A549 (cell line): ENCODE data around the gene OPALIN. TPM values are rescaled to one million over a fixed set of nuclear protein-coding genes. Genes with fewer than 3 reads are reported as not detected.

Source experiments
- ATAC-seq, 2 experiments: fragments of 200-7000 bp in 1 of 2; fragments of >200 bp in 1 of 2; cut with Nextera tagmentation in 1 of 2; cut with Tn5 transposase in 1 of 2; 3 replicates each; pipeline versions ENCODE4 v1.8.0 to v1.9.1; 2018 to 2020; ENCODE audit warnings: mild to moderate bottlenecking in 1 of 2, moderate library complexity in 1 of 2
- CTCF ChIA-PET: fragments of 300-600 bp; sonication (Branson Sonifier 250); formaldehyde crosslinking; extraction: SDS; loops from one replicate; lab custom pipeline; 2021; ENCODE audit warnings: antibody characterized with exemption, inconsistent platforms; lab: Yijun Ruan, JAX
- POLR2A ChIA-PET: fragments of 350-600 bp; formaldehyde crosslinking; extraction: SDS; loops from one replicate; lab custom pipeline; 2021; ENCODE audit warnings: antibody characterized with exemption, inconsistent platforms; lab: Yijun Ruan, JAX
- DNase-seq, 2 experiments: peaks; one replicate each; pipeline versions ENCODE4 v3.0.0 to v3.0.0-alpha.2; 2011 to 2016; ENCODE audit warnings: low read depth in 1 of 2, low spot score in 1 of 2
- FAIRE-seq: peaks from 2 replicates; lab custom pipeline; 2011; peaks lifted over from hg19 to GRCh38; lab: Jason Lieb, UNC
- H3K27ac ChIP-seq, 2 experiments: fragments of >200 bp; sonication (Bioruptor Twin); formaldehyde crosslinking; 3 replicates each; pipeline ENCODE4 v1.5.1; 2016 to 2017
- H3K4me1 ChIP-seq: fragments of >200 bp; sonication (Bioruptor Twin); formaldehyde crosslinking; 3 replicates; pipeline ENCODE4 v1.6.1; 2016
- H3K4me2 ChIP-seq: fragments of >200 bp; sonication (Bioruptor Twin); formaldehyde crosslinking; 3 replicates; pipeline ENCODE4 v1.6.1; 2016
- H3K4me3 ChIP-seq: fragments of >200 bp; sonication (Bioruptor Twin); formaldehyde crosslinking; 3 replicates; pipeline ENCODE4 v1.5.1; 2016
- H3K9me3 ChIP-seq: fragments of >200 bp; sonication (Bioruptor Twin); formaldehyde crosslinking; 3 replicates; pipeline ENCODE4 v1.6.1; 2016
- ATOH8 ChIP-seq: fragments of 250-450 bp; sonication (Bioruptor Pico); IDR thresholded peaks from 2 replicates; pipeline ENCODE4 v1.5.0; 2020; ENCODE audit warnings: low read depth, mild to moderate bottlenecking, moderate library complexity
- BHLHE40 ChIP-seq: IDR thresholded peaks from 2 replicates; pipeline ENCODE4 v1.6.1; 2012; ENCODE audit warnings: low read depth, low read length, inconsistent platforms
- CBX2 ChIP-seq: fragments of 200-600 bp; sonication (generic); IDR thresholded peaks from 2 replicates; pipeline ENCODE4 v1.6.1; 2016; ENCODE audit warnings: low read depth, mild to moderate bottlenecking, borderline replicate concordance
- CBX8 ChIP-seq: fragments of 200-600 bp; sonication (generic); IDR thresholded peaks from 2 replicates; pipeline ENCODE4 v1.6.1; 2016
- CEBPB ChIP-seq, 2 experiments: fragments of >200 bp in 1 of 2; sonication (Bioruptor Twin) in 1 of 2; formaldehyde crosslinking in 1 of 2; IDR thresholded peaks; 2 replicates each; pipeline ENCODE4 v1.6.1; 2012 to 2016
- CHD4 ChIP-seq: fragments of 200-600 bp; sonication (generic); IDR thresholded peaks from 2 replicates; pipeline ENCODE4 v1.6.1; 2016; ENCODE audit warnings: antibody characterized with exemption, mild to moderate bottlenecking, borderline replicate concordance
- EHF ChIP-seq: fragments of 250-450 bp; sonication (Bioruptor Pico); IDR thresholded peaks from 2 replicates; pipeline ENCODE4 v1.5.0; 2020; ENCODE audit warnings: mild to moderate bottlenecking
- EHMT2 ChIP-seq: fragments of 200-600 bp; sonication (generic); IDR thresholded peaks from 2 replicates; pipeline ENCODE4 v1.6.1; 2016; ENCODE audit warnings: antibody characterized with exemption, low read depth, mild to moderate bottlenecking, moderate library complexity
- ELK1 ChIP-seq: fragments of 150-350 bp; IDR thresholded peaks from 2 replicates; pipeline ENCODE4 v1.6.1; 2014; ENCODE audit warnings: low read depth, mild to moderate bottlenecking, low read length
- EP300 ChIP-seq, 2 experiments: fragments of >200 bp; sonication (Bioruptor Twin); formaldehyde crosslinking; IDR thresholded peaks; 2 replicates in 1 of 2; 3 replicates in 1 of 2; pipeline ENCODE4 v1.6.1; 2016 to 2017
- FOSL2 ChIP-seq, 2 experiments: fragments of 450-650 bp in 1 of 2; fragments of >200 bp in 1 of 2; sonication (Bioruptor Twin) in 1 of 2; formaldehyde crosslinking; IDR thresholded peaks; 2 replicates each; pipeline versions ENCODE4 v1.5.0 to v1.6.1; 2016 to 2020; ENCODE audit warnings: mild to moderate bottlenecking in 1 of 2, moderate library complexity in 1 of 2
- HOXA7 ChIP-seq: fragments of 250-450 bp; sonication (Bioruptor Pico); IDR thresholded peaks from 2 replicates; pipeline ENCODE4 v1.5.0; 2020; ENCODE audit warnings: mild to moderate bottlenecking, moderate library complexity
- HOXB5 ChIP-seq: fragments of 250-450 bp; sonication (Bioruptor Pico); IDR thresholded peaks from 2 replicates; pipeline ENCODE4 v1.5.0; 2020; ENCODE audit warnings: mild to moderate bottlenecking, moderate library complexity
- KDM5A ChIP-seq: fragments of 200-600 bp; sonication (generic); IDR thresholded peaks from 2 replicates; pipeline ENCODE4 v1.6.1; 2016; ENCODE audit warnings: antibody characterized with exemption, mild to moderate bottlenecking
- MAFK ChIP-seq: fragments of 450-650 bp; IDR thresholded peaks from 2 replicates; pipeline ENCODE4 v1.6.1; 2014; ENCODE audit not compliant: partially characterized antibody
- MAX ChIP-seq: IDR thresholded peaks from 2 replicates; pipeline ENCODE4 v1.6.1; 2012
- NFE2L2 ChIP-seq: fragments of 150-350 bp; conservative IDR thresholded peaks from 2 replicates; pipeline ENCODE4 v1.6.1; 2014; ENCODE audit warnings: low read length
- PBX3 ChIP-seq: IDR thresholded peaks from 2 replicates; pipeline ENCODE4 v1.6.1; 2012
- RAD21 ChIP-seq, 2 experiments: fragments of >200 bp in 1 of 2; sonication (Bioruptor Twin) in 1 of 2; formaldehyde crosslinking in 1 of 2; IDR thresholded peaks in 1 of 2; conservative IDR thresholded peaks in 1 of 2; 2 replicates in 1 of 2; 3 replicates in 1 of 2; pipeline ENCODE4 v1.6.1; 2012 to 2018; ENCODE audit warnings: inconsistent platforms in 1 of 2
- RARB ChIP-seq: fragments of 250-450 bp; sonication (Bioruptor Pico); IDR thresholded peaks from 2 replicates; pipeline ENCODE4 v1.8.0; 2021; ENCODE audit warnings: mild to moderate bottlenecking, moderate library complexity
- RCOR1 ChIP-seq: fragments of 150-350 bp; IDR thresholded peaks from 2 replicates; pipeline ENCODE4 v1.6.1; 2014; ENCODE audit warnings: antibody characterized with exemption, low read length, low read depth
- RFX5 ChIP-seq: fragments of 450-650 bp; IDR thresholded peaks from 2 replicates; pipeline ENCODE4 v1.7.1; 2014; ENCODE audit warnings: antibody characterized with exemption, mild to moderate bottlenecking, moderate library complexity
- RNF2 ChIP-seq: fragments of 200-600 bp; sonication (generic); IDR thresholded peaks from 2 replicates; pipeline ENCODE4 v1.6.1; 2016; ENCODE audit warnings: low read depth, mild to moderate bottlenecking, antibody characterized with exemption, moderate library complexity, borderline replicate concordance
- TFCP2L1 ChIP-seq: fragments of 250-450 bp; sonication (Bioruptor Pico); IDR thresholded peaks from 2 replicates; pipeline ENCODE4 v1.5.0; 2021; ENCODE audit warnings: mild to moderate bottlenecking
- ZC3H11A ChIP-seq: fragments of 450-650 bp; IDR thresholded peaks from 2 replicates; pipeline ENCODE4 v1.6.1; 2014; ENCODE audit warnings: antibody characterized with exemption, mild to moderate bottlenecking
- WGBS: methylation state at CpG from one replicate; pipeline ENCODE4 v1.1.6; 2017; ENCODE audit errors: missing lambda C conversion rate; 5-methylcytosine and 5-hydroxymethylcytosine counted together
- polyA plus RNA-seq, 4 experiments: library from polyadenylated mRNA; depleted of rRNA in 3 of 4; stranded (reverse); fragments of >200 nt; fragmentation: RNase III in 1 of 4; extraction: RNeasy Plus Mini Kit Qiagen cat#74134 plus additional on column Dnase treatment in 1 of 4; gene quantifications; 2 replicates in 3 of 4; 3 replicates in 1 of 4; pipeline ENCODE4 v1.2.3, GENCODE V29; 2011 to 2017

The OPALIN gene
- polyA plus RNA-seq, 2 of the 4 experiments (the other 2 are of a cell fraction) = not detected

- ChIA-PET CTCF (interaction anchor here (2.0 to 2.6 kb wide), 2 partner anchors 10 to 14 kb away, joined by 11 to 13 read pairs; no protein-coding TSS in a partner anchor), POLR2A (no interaction called here)
- DNase-seq = no peak
- no peak for ATAC-seq
- no peak for FAIRE-seq
- WGBS = 14% methylated on average over 3 of the region's 3 CpGs
- H3K4me1 ChIP-seq = no peaks in the 10 kb centered on the region
- no peak overlapping the region for H3K4me2 ChIP-seq
- TF ChIP-seq ZC3H11A (no peak), CBX8 (no peak), KDM5A (no peak), TFCP2L1 (CRISPR knock-in tag) (no peak), RCOR1 (no peak), ELK1 (no peak), NFE2L2 (no peak), EHF (no peak), EP300 (IDR thresholded peaks at IDR 0.05) (no peak), MAX (no peak), ATOH8 (no peak), CHD4 (no peak), MAFK (no peak), BHLHE40 (no peak), CEBPB (IDR thresholded peaks at IDR 0.05) (no peak), RARB (no peak)
- no peak overlapping the region for H3K27ac ChIP-seq
- no peak overlapping the region for H3K4me3 ChIP-seq
- H3K9me3 ChIP-seq = no peaks in the 10 kb centered on the region
These were observed 2.0 kb upstream of the OPALIN start for GRCh38 chr10:96360766-96361165.

- CTCF ChIA-PET = interaction anchor here (2.6 to 3.2 kb wide), 2 partner anchors 11 kb away, joined by 13 to 17 read pairs; no protein-coding TSS in a partner anchor
- no peaks in the 10 kb centered on the region for H3K4me1 ChIP-seq
- H3K9me3 ChIP-seq = no peaks in the 10 kb centered on the region
- FAIRE-seq = no peak
- H3K27ac ChIP-seq = no peak overlapping the region
- H3K4me3 ChIP-seq = no peak overlapping the region
- ATAC-seq = no peak
- DNase-seq = no peak
- TF ChIP-seq RNF2 = no peak
- no peak for TF ChIP-seq ATOH8
- no peak for TF ChIP-seq PBX3
- TF ChIP-seq RFX5 = no peak
- no peak for TF ChIP-seq RAD21 (conservative IDR thresholded peaks at IDR 0.05 in 1 of 2, IDR thresholded peaks at IDR 0.05 in 1 of 2)
- no peak for TF ChIP-seq CBX2
- no peak for TF ChIP-seq EHMT2
- TF ChIP-seq HOXA7 = no peak
- no peak for TF ChIP-seq EP300 (IDR thresholded peaks at IDR 0.05)
- no peak for TF ChIP-seq HOXB5 (CRISPR knock-in tag)
- no peak for TF ChIP-seq FOSL2 (IDR thresholded peaks at IDR 0.05)
- TF ChIP-seq FOSL2 (CRISPR knock-in tag; IDR thresholded peaks at IDR 0.05) = no peak
- no peak for TF ChIP-seq BHLHE40
- no peak overlapping the region for H3K4me2 ChIP-seq
- POLR2A ChIA-PET = no interaction called here
- WGBS = 47% methylated on average over 6 of the region's 6 CpGs
These were observed 1.5 kb upstream of the OPALIN start for GRCh38 chr10:96360331-96360730.
